Mammary epithelial cell (primary cell): Measurements from ENCODE around the gene IGFALS.

Experiments
- CTCF ChIP-seq, 2 donors: IDR thresholded peaks in 1 of 2; conservative IDR thresholded peaks in 1 of 2; 2 replicates each; pipeline ENCODE4 v1.5.1; 2011 to 2012; ENCODE audit warnings: inconsistent platforms in 2 of 2, low read length in 2 of 2, mild to moderate bottlenecking in 2 of 2, control low read depth in 1 of 2, low read depth in 1 of 2; ENCODE audit not compliant: insufficient read depth in 1 of 2; ENCODE audit errors: extremely low read depth in 1 of 2
- EZH2 ChIP-seq: IDR thresholded peaks from 2 replicates; pipeline ENCODE4 v1.6.1; 2012; ENCODE audit warnings: low read length, inconsistent platforms, borderline replicate concordance

GRCh38 chr16:1751946-1752345 is 41.6 kb downstream of the IGFALS start:
- TF ChIP-seq EZH2 = no peak
- no peak for TF ChIP-seq CTCF (conservative IDR thresholded peaks at IDR 0.05 in 1 of 2, IDR thresholded peaks at IDR 0.05 in 1 of 2; ENCODE audit: extremely low read depth in 1 of 2, insufficient read depth in 1 of 2, low read depth in 1 of 2, low read length in 2 of 2)
